DMS79 (cell line): ENCODE data around the gene PRKCB.

Source experiments
- DNase-seq: peaks from one replicate; lab custom pipeline; 2025; lab: John Stamatoyannopoulos, UW

The PRKCB gene

GRCh38 chr16:24041834-24042631 lies 206.2 kb downstream of the PRKCB start:
- DNase-seq: no peak

DNA sequence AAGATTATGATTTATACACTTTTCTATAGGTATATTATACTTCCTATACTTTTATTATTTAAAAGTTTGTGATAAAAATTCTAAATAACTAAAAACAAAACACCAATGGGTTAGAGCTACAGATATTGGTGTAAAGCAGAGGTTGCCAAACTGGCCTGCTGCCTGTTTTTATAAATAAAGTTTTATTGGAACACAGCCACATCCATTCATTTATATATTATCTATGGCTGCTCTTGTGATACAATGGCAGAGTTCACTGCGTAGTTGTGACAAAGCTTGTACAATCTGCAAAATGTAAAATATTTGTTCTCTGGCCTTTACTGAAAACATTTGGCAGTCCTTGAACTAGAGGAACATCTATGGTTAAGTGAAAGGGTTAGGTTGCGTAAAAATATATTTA lies 208.7 kb downstream of the PRKCB start:
- DNase-seq: no peak

- no peak for DNase-seq
These were observed 209.9 kb downstream of the PRKCB start for GRCh38 chr16:24045641-24046040.

DNA sequence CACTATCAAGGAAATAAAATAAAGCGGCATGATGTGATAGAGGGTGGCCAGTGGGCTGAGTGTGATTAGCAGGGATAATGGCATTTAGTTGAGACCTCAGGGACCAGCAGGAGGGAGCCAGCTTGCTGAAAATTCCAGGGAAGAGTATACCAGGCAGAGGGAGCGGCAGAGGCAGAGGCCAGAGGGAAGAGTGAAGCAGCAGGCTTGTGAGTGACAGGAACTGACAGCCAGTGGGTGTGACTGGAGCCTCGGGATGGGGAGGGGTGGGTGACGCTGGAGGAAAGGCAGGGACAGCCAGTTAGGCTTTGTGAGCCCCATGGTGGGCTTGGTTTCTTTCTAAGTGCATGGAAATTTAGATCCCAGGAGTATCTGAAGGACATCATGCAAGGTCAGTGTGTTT lies 210.7 kb downstream of the PRKCB start:
- no peak for DNase-seq

DNA sequence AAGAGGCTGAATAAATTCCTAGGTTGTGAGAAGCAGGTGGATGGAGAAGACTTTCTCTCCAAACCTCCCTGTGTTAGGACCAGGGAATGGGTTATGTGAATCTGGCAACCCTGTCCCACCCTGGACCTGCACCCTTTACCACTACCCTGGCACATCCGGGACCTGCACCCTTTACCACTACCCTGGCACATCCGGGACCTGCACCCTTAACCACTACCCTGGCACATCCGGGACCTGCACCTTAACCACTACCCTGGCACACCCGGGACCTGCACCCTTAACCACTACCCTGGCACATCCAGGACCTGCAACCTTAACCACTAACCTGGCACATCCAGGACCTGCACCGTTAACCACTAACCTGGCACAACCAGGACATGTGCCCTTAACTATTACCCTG lies 213.3 kb downstream of the PRKCB start:
- DNase-seq: no peak

- DNase-seq: no peak
These were observed 215.3 kb downstream of the PRKCB start for GRCh38 chr16:24051125-24051524.

GRCh38 chr16:24052329-24053098 lies 216.7 kb downstream of the PRKCB start:
- DNase-seq: no peak

DNA sequence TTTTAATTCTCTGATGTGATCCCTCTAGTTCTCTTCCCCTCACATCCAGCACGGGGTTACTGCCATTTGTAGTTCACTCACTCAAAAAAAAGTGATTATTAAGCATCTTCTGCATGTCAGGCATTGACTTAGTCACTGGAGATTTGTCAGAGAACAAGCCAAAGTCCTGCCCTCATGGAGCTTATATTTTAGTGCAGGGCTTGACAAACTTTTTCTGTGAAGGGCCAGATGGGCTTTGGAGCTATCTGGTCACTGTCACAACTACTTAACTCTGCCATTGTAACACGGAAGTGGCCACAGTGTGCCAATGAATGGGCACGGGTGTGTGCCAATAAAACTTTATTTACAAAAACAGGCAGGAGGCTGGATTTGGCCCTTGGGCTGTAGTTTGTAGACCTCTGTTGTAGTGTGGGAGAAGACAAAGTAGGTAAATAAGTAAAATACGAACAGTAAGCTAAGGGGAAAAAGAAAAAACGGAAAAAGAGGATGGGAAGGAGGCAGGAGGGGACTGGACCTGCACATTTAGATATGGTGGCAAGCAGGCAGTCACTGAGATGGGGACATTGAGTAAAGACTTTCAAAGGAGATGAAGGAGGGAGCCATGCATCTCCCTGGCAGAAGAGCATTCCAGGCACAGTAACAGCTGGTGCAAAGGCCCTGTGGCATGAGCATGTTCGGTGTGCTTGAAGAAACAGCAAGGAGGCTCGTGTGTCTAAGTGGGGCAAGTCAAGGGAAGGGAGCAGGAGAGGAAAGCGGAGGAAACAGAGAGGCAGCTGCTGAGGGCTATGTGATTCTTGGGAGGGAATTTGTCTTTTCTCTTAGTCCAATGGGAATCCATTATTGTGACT lies 217.5 kb downstream of the PRKCB start:
- DNase-seq: no peak

DNA sequence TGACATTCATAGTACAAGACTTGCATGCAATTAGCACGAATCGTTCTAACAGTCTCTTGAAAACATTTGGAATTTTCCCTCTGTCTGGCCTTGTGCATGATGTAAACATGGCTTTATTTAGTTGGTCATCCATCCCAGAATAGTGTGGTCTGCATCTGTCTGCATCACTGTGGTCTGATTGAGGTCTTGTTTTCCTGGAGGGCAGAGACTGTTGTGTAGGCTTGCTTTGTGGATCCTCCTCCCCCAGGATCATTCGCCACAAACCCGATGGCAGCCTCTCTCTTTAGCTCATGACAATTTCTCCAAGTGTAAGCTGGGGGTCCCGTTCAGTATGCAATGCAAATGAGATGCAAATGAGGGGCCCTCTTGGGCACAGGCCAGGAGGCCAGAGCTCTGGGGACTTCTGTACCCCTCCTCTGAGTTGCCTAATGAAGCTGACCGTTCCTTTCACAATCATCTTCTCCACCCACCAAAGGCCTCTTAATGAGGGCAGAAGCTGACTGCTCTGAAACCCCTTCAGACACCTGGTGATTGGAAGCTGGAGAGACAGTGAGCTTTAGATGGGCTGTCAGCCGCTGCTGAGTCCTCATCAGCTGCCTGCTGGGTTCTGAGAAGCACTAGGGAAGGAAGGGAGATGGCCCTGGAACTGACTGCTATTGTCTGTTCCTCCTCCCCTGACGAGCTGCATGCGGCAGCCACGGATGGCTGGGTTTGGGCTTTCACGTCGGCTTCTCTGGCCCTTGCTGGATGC lies 219.1 kb downstream of the PRKCB start:
- DNase-seq: no peak

GRCh38 chr16:24062270-24062817 lies 226.6 kb downstream of the PRKCB start:
- DNase-seq: no peak

- DNase-seq: no peak
These were observed 233.3 kb downstream of the PRKCB start for GRCh38 chr16:24069036-24069590.

- no peak for DNase-seq
These were observed 235.1 kb downstream of the PRKCB start for GRCh38 chr16:24070851-24071250.

- DNase-seq: no peak
These were observed 236.0 kb downstream of the PRKCB start for GRCh38 chr16:24071666-24072360.

DNA sequence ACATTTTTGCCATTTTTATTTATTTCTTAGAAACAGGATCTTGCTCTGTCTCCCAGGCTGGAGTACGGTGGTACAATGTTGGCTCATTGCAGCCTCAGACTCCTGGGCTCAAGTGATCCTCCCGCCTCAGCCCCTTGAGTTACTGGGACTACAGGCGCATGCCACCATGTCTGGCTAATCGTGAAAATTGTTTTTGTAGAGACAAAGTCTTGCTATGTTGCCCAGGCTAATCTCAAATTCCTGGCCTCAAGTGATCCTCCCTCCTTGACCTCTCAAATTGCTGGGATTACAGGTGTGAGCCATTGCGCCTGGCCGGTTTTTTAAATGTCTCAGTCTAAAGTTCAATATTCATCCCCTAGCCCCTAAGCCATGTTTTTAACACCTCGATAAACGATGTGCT lies 237.5 kb downstream of the PRKCB start:
- no peak for DNase-seq

GRCh38 chr16:24074574-24074973 lies 238.8 kb downstream of the PRKCB start:
- DNase-seq: no peak

GRCh38 chr16:24075302-24075701 lies 239.5 kb downstream of the PRKCB start:
- DNase-seq: no peak

GRCh38 chr16:24075931-24076716 lies 240.3 kb downstream of the PRKCB start:
- peak; percentile 40 for DNase-seq

GRCh38 chr16:24077292-24077691 lies 241.5 kb downstream of the PRKCB start:
- no peak for DNase-seq

GRCh38 chr16:24077966-24078365 lies 242.2 kb downstream of the PRKCB start:
- no peak for DNase-seq

GRCh38 chr16:24085666-24086065 lies 249.9 kb downstream of the PRKCB start:
- no peak for DNase-seq
